ENCODE data around the gene ZNF587. TPM values are rescaled to one million over a fixed set of nuclear protein-coding genes. Genes with fewer than 3 reads are reported as not detected.
"Not testable (repeated sequence)": the region's sequence is repeated elsewhere in the genome, so short reads cannot be mapped to it uniquely, and the experiment has no call there.

The ZNF587 gene
- total RNA-seq, 1 experiment from 2014 or later, result 57.3 TPM

- intact Hi-C loops (cut with micrococcal nuclease; ENCODE audit: unreplicated experiment) (loop anchor here (5.0 kb wide), 1 partner anchor 197 kb away; no protein-coding TSS in a partner anchor), in situ Hi-C loops (cut with HindIII; ENCODE audit: low pct_unique_long_range_greater_than_20kb, low sequenced_read_pairs) (no loop called here)
- no TSS peak for BruUV-seq (replicated peaks)
- Histone ChIP-seq H3K27me3 (ENCODE audit: control insufficient read depth, insufficient read depth, low read length) (no peaks in the 10 kb centered on the region), H3K9me3 (ENCODE audit: control insufficient read depth, insufficient read depth, low read depth, low read length) (no peaks in the 10 kb centered on the region), H3K27ac (ENCODE audit: low read length) (peak overlapping the region; percentile 92), H3K4me3 (ENCODE audit: low read depth in 2 of 2, low read length in 2 of 2) (peak overlapping the region; percentile 75 to 92), H3K4me1 (ENCODE audit: control insufficient read depth, insufficient read depth, low read length) (peaks cover 5% of the 10 kb centered on the region; the same call in 1 of the 2 replicates), H3K36me3 (ENCODE audit: control insufficient read depth, insufficient read depth, low read length) (no peaks in the 10 kb centered on the region; the same call in 1 of the 2 replicates)
- POLR2A ChIA-PET, result no interaction called here
- CTCF ChIA-PET, result no interaction called here
- no peak for DNase-seq (ENCODE audit: low read depth, low spot score)
- TF ChIP-seq SIN3A (IDR thresholded peaks at IDR 0.05; ENCODE audit: borderline replicate concordance, insufficient read depth, low read depth, low read length) (no peak), POLR2AphosphoS5 (IDR thresholded peaks at IDR 0.05; ENCODE audit: low read depth, low read length) (no peak), REST (IDR thresholded peaks at IDR 0.05; ENCODE audit: insufficient read depth in 1 of 2, low read depth in 2 of 2, low read length in 1 of 2) (no peak), CTCF (IDR thresholded peaks at IDR 0.05) (no peak), TCF7L2 (IDR thresholded peaks at IDR 0.05; ENCODE audit: low read depth, low read length) (no peak)
- ATAC-seq, result no peak
Measured at GRCh38 chr19:57820599-57820998, 29.1 kb upstream of the ZNF587 start.

- intact Hi-C loops (cut with micrococcal nuclease; ENCODE audit: unreplicated experiment), result loop anchor here (5.0 kb wide), 1 partner anchor 196 kb away; no protein-coding TSS in a partner anchor
- Histone ChIP-seq H3K4me3 (ENCODE audit: low read depth in 2 of 2, low read length in 2 of 2) (peak overlapping the region in 1 of 2 experiments; percentile 92; a peak in 3 of 4 replicates), H3K27ac (ENCODE audit: low read length) (peak overlapping the region; percentile 92; the same call in 1 of the 2 replicates)
- H3K36me3 ChIP-seq (ENCODE audit: control insufficient read depth, insufficient read depth, low read length); H3K4me1 ChIP-seq (ENCODE audit: control insufficient read depth, insufficient read depth, low read length); H3K9me3 ChIP-seq (ENCODE audit: control insufficient read depth, insufficient read depth, low read depth, low read length); POLR2A ChIA-PET; in situ Hi-C loops (cut with HindIII; ENCODE audit: low pct_unique_long_range_greater_than_20kb, low sequenced_read_pairs); DNase-seq (ENCODE audit: low read depth, low spot score); H3K27me3 ChIP-seq (ENCODE audit: control insufficient read depth, insufficient read depth, low read length); ATAC-seq: not testable (repeated sequence)
- TSS peak; percentile 67 for BruUV-seq (replicated peaks)
- CTCF ChIA-PET, result interaction anchor here (0.6 kb wide), 1 partner anchor 692 kb away, joined by 5 read pairs; no protein-coding TSS in a partner anchor
Measured at GRCh38 chr19:57821095-57821494, 28.6 kb upstream of the ZNF587 start.

- DNase-seq (ENCODE audit: low read depth, low spot score); H3K9me3 ChIP-seq (ENCODE audit: control insufficient read depth, insufficient read depth, low read depth, low read length); H3K27ac ChIP-seq (ENCODE audit: low read length); in situ Hi-C loops (cut with HindIII; ENCODE audit: low pct_unique_long_range_greater_than_20kb, low sequenced_read_pairs); ATAC-seq; H3K36me3 ChIP-seq (ENCODE audit: control insufficient read depth, insufficient read depth, low read length); BruUV-seq (replicated peaks); H3K27me3 ChIP-seq (ENCODE audit: control insufficient read depth, insufficient read depth, low read length); H3K4me3 ChIP-seq (ENCODE audit: low read depth in 2 of 2, low read length in 2 of 2); POLR2A ChIA-PET; H3K4me1 ChIP-seq (ENCODE audit: control insufficient read depth, insufficient read depth, low read length): not testable (repeated sequence)
- intact Hi-C loops (cut with micrococcal nuclease; ENCODE audit: unreplicated experiment), result loop anchor here (5.0 kb wide), 1 partner anchor 196 kb away; no protein-coding TSS in a partner anchor
- CTCF ChIA-PET, result interaction anchor here (0.6 kb wide), 1 partner anchor 692 kb away, joined by 5 read pairs; no protein-coding TSS in a partner anchor
Measured at GRCh38 chr19:57821501-57821900, 28.2 kb upstream of the ZNF587 start.

GRCh38 chr19:57823155-57823554, 26.5 kb upstream of the ZNF587 start:
- H3K9me3 ChIP-seq (ENCODE audit: control insufficient read depth, insufficient read depth, low read depth, low read length); H3K4me3 ChIP-seq (ENCODE audit: low read depth in 2 of 2, low read length in 2 of 2); ATAC-seq; in situ Hi-C loops (cut with HindIII; ENCODE audit: low pct_unique_long_range_greater_than_20kb, low sequenced_read_pairs); CTCF ChIA-PET; H3K4me1 ChIP-seq (ENCODE audit: control insufficient read depth, insufficient read depth, low read length); DNase-seq (ENCODE audit: low read depth, low spot score); BruUV-seq (replicated peaks); POLR2A ChIA-PET; H3K27ac ChIP-seq (ENCODE audit: low read length); H3K27me3 ChIP-seq (ENCODE audit: control insufficient read depth, insufficient read depth, low read length); H3K36me3 ChIP-seq (ENCODE audit: control insufficient read depth, insufficient read depth, low read length): not testable (repeated sequence)
- intact Hi-C loops (cut with micrococcal nuclease; ENCODE audit: unreplicated experiment), result loop anchor here (5.0 kb wide), 1 partner anchor 194 kb away; no protein-coding TSS in a partner anchor

- DNase-seq (ENCODE audit: low read depth, low spot score); POLR2A ChIA-PET; in situ Hi-C loops (cut with HindIII; ENCODE audit: low pct_unique_long_range_greater_than_20kb, low sequenced_read_pairs); ATAC-seq; H3K4me3 ChIP-seq (ENCODE audit: low read depth in 2 of 2, low read length in 2 of 2); H3K27ac ChIP-seq (ENCODE audit: low read length); H3K36me3 ChIP-seq (ENCODE audit: control insufficient read depth, insufficient read depth, low read length); H3K4me1 ChIP-seq (ENCODE audit: control insufficient read depth, insufficient read depth, low read length); BruUV-seq (replicated peaks); H3K27me3 ChIP-seq (ENCODE audit: control insufficient read depth, insufficient read depth, low read length); H3K9me3 ChIP-seq (ENCODE audit: control insufficient read depth, insufficient read depth, low read depth, low read length); CTCF ChIA-PET: not testable (repeated sequence)
- intact Hi-C loops (cut with micrococcal nuclease; ENCODE audit: unreplicated experiment), result loop anchor here (5.0 kb wide), 1 partner anchor 194 kb away; no protein-coding TSS in a partner anchor
Measured at GRCh38 chr19:57823608-57824007, 26.1 kb upstream of the ZNF587 start.
